IPS DF 6.9 (cell line): ENCODE data around the gene UBE2O.

Source experiments
- DNase-seq: peaks from one replicate; pipeline ENCODE4 v3.0.0-alpha.2; 2013; ENCODE audit warnings: low read depth, low spot score
- H3K27ac ChIP-seq: one replicate; pipeline ENCODE4 v1.5.1; 2013; ENCODE audit warnings: low read length, control low read depth
- H3K27me3 ChIP-seq: 2 replicates; pipeline ENCODE4 v1.6.1; 2013; ENCODE audit warnings: mild to moderate bottlenecking, low read length; ENCODE audit not compliant: control insufficient read depth, insufficient read depth
- H3K36me3 ChIP-seq: 2 replicates; pipeline ENCODE4 v1.6.1; 2013; ENCODE audit warnings: low read length; ENCODE audit not compliant: control insufficient read depth, insufficient read depth
- H3K4me1 ChIP-seq: 2 replicates; pipeline ENCODE4 v1.6.1; 2013; ENCODE audit warnings: low read length; ENCODE audit not compliant: control insufficient read depth, insufficient read depth
- H3K4me3 ChIP-seq: 2 replicates; pipeline ENCODE4 v1.5.1; 2013; ENCODE audit warnings: mild to moderate bottlenecking, low read length
- H3K9me3 ChIP-seq: 2 replicates; pipeline ENCODE4 v1.6.1; 2013; ENCODE audit warnings: low read length, inconsistent platforms; ENCODE audit not compliant: control insufficient read depth, insufficient read depth
- WGBS: extraction: QIAGEN DNeasy Blood & Tissue Kit; methylation state at CpG from one replicate; pipeline ENCODE4 v1.1.7; 2013; ENCODE audit warnings: mixed read lengths, missing lambda C conversion rate; ENCODE audit not compliant: insufficient read length, insufficient coverage; 5-methylcytosine and 5-hydroxymethylcytosine counted together

UBE2O gene

GRCh38 chr17:76446449-76447231 is 6.3 kb downstream of the UBE2O start:
- DNase-seq: no peak
- Histone ChIP-seq H3K27me3 (no peaks in the 10 kb centered on the region), H3K4me1 (peaks cover 35% of the 10 kb centered on the region), H3K36me3 (no peaks in the 10 kb centered on the region), H3K4me3 (no peak overlapping the region), H3K9me3 (no peaks in the 10 kb centered on the region), H3K27ac (no peak overlapping the region)
- WGBS: no CpG with 5 or more reads among the region's 9 CpGs

- Histone ChIP-seq H3K4me1 (peaks cover 38% of the 10 kb centered on the region), H3K27ac (peak overlapping the region; percentile 38), H3K9me3 (no peaks in the 10 kb centered on the region), H3K4me3 (no peak overlapping the region), H3K36me3 (no peaks in the 10 kb centered on the region), H3K27me3 (no peaks in the 10 kb centered on the region)
- no CpG with 5 or more reads among the region's 10 CpGs for WGBS
- DNase-seq: no peak
Measured at GRCh38 chr17:76445697-76446448, 7.1 kb downstream of the UBE2O start.

DNA sequence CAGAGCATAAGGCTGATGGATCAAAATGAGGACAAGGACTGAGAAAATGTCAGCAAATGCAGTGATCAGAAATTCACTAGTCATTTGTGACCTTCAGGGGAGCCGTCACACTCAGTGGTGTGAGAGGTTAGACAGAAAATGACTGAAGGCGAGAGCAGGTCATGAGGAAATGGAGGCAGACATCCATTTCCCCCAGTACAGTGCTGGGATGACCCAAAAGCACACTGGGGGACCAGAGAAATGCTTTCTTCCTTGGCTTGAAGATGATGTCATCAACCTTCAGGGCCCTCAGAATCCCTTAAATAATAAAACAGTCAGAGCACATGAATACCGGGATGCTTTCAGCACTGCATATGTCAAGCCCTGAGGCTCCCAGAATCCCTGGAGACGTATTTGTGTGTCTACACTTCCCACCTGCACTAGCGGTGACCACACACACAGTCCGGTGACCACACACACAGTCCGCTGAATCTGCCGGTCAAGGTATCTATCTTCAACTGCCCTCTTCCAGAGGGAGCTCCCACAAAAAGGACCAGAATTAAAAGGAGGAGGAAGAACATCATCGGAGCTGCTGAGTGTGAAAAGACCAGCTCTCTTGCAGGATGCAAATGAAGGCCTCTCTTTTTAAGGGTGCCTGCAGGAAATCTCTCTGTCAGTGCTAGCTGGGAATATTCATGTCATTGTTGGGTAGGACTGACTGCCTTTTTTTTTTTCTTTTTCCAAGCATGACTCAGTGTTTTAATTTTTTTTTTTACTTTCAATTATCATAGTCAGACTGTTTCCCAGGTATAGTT is 8.2 kb downstream of the UBE2O start:
- peaks cover 42% of the 10 kb centered on the region for H3K4me1 ChIP-seq
- no CpG with 5 or more reads among the region's 9 CpGs for WGBS
- no peaks in the 10 kb centered on the region for H3K9me3 ChIP-seq
- DNase-seq: no peak
- H3K4me3 ChIP-seq: no peak overlapping the region
- no peak overlapping the region for H3K27ac ChIP-seq
- no peaks in the 10 kb centered on the region for H3K36me3 ChIP-seq
- H3K27me3 ChIP-seq: no peaks in the 10 kb centered on the region

DNA sequence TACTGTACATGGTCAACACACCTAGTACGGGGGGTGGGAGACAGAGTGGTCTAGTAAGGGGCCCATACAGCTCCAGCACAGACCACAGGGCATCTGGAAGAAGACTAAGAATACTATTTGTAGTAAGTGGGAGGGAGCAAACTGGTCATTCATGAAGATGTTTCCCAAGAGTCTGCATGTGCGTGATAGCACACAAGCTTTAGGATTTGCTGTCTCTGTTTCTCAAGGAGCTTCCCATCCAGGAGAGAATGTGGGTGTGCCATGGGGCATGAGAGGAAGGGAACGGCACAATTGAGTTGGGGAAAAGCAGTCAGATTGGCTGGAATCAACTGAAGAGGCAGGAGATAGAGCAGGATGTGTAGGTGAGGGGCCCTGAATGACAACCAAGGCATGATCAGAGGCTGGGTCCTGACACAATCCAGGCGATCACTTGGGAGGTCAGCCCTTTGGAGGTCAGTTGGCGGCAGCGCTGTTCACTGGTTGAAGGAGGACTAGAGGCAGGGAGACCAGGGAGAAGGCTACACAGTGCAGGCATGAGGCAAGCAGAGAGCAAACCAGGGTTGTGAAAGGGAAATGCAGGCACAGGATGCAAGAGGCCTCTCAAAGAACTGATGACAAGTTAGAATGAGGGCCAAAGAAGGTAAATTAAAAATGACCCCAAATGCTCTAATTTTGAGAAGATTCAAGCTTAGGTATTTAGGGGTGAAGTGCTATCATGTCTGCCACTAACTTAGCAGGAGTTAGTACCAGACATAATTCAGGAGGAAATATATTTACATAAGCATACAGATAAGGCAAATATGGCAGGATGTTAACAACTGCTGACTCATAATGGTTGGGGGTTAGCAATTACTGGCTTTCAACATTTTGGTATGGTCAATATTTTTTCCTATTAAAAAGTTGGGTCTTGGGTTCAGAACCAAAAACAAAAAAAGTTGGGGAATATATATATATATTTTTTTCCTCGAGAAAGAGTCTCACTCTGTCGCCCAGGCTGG is 10.3 kb downstream of the UBE2O start:
- Histone ChIP-seq H3K36me3 (no peaks in the 10 kb centered on the region), H3K27me3 (no peaks in the 10 kb centered on the region), H3K4me3 (no peak overlapping the region), H3K27ac (no peak overlapping the region), H3K9me3 (no peaks in the 10 kb centered on the region), H3K4me1 (peaks cover 39% of the 10 kb centered on the region)
- no CpG with 5 or more reads among the region's 8 CpGs for WGBS
- no peak for DNase-seq

DNA sequence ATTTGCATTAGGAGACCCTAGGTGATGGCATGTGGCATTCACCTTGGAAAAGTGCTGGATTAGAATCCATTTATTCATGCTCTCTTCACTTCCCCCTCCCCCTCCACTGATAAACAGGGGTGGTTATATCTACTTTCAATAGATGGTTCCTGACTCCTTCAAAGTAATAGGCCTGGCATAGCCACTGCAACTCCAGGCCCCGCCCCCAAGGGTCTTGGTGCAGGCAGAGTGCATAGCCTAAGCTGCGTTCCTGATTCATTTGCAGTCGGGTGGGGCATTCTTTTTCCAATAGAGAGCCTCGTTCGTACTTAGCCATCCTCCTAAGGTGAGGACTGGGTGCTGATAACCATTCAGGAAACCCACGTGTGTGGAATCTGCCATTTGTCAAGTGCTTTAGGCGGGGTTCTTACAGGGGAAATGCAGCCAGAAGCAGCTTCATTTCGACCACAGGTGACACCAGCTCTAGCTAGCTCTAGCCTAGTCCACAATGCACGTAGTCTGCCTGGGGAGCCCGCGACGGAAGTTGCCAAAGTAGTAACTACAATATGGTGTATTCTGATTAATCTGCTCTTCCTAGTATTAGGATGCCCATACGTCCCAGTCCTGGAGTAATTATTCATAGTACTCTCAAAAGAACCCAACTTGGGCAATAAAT is 11.1 kb downstream of the UBE2O start:
- Histone ChIP-seq H3K27ac (no peak overlapping the region), H3K36me3 (no peaks in the 10 kb centered on the region), H3K4me3 (no peak overlapping the region), H3K27me3 (no peaks in the 10 kb centered on the region), H3K9me3 (no peaks in the 10 kb centered on the region), H3K4me1 (peaks cover 36% of the 10 kb centered on the region)
- no CpG with 5 or more reads among the region's 13 CpGs for WGBS
- no peak for DNase-seq

DNA sequence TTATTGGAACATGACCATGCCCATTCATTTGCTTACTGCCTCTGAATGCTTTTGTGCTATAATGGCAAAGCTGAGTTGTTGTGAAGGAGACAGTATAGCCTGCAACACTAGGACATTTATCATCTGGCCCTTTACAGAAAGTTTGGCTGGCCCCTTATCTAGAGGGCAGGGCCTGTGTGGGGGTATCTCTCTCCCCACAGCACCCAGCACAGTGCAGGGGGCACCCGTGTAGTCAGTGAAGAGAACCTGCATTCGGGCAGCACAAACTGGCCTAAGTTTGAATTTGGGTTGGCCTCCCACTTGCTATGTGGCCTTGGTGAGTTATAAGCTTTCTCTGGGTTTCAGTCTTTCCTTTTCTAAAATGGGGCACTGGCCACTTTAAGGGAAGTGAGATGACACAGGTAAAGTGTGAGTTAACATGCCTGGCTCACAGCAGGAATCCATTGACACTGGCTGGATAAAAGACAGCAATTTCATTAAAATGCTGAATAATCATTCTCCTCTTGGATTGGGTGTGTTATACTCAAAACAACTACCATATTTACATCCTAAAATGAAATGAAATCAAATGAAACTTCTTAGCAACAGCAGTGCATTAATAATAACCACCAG is 12.1 kb downstream of the UBE2O start:
- Histone ChIP-seq H3K27me3 (no peaks in the 10 kb centered on the region), H3K27ac (no peak overlapping the region), H3K4me1 (peaks cover 28% of the 10 kb centered on the region), H3K4me3 (no peak overlapping the region), H3K36me3 (no peaks in the 10 kb centered on the region), H3K9me3 (no peaks in the 10 kb centered on the region)
- no CpG with 5 or more reads among the region's 2 CpGs for WGBS
- no peak for DNase-seq

- H3K27ac ChIP-seq: no peak overlapping the region
- H3K4me1 ChIP-seq: peaks cover 20% of the 10 kb centered on the region
- no peaks in the 10 kb centered on the region for H3K36me3 ChIP-seq
- WGBS: no CpG with 5 or more reads among the region's 6 CpGs
- no peak for DNase-seq
- no peaks in the 10 kb centered on the region for H3K27me3 ChIP-seq
- no peaks in the 10 kb centered on the region for H3K9me3 ChIP-seq
- no peak overlapping the region for H3K4me3 ChIP-seq
Measured at GRCh38 chr17:76439314-76439928, 13.5 kb downstream of the UBE2O start.

- H3K27me3 ChIP-seq: no peaks in the 10 kb centered on the region
- no peak overlapping the region for H3K4me3 ChIP-seq
- no peak for DNase-seq
- peaks cover 19% of the 10 kb centered on the region for H3K4me1 ChIP-seq
- H3K36me3 ChIP-seq: no peaks in the 10 kb centered on the region
- no peaks in the 10 kb centered on the region for H3K9me3 ChIP-seq
- H3K27ac ChIP-seq: no peak overlapping the region
- WGBS: no CpG with 5 or more reads among the region's 9 CpGs
Measured at GRCh38 chr17:76438906-76439305, 14.0 kb downstream of the UBE2O start.
